Hepatocyte (in vitro differentiated cells): ENCODE data around the gene PKIB.
"Not testable (repeated sequence)": the region's sequence is repeated elsewhere in the genome, so short reads cannot be mapped to it uniquely, and the experiment has no call there.

Experiments used
- EZH2 ChIP-seq: fragments of 200-600 bp; sonication (generic); IDR thresholded peaks from 2 replicates; pipeline ENCODE4 v1.6.1; 2016; ENCODE audit warnings: antibody characterized with exemption, mild to moderate bottlenecking, borderline replicate concordance
- EZH2phosphoT487 ChIP-seq: fragments of 200-600 bp; sonication (generic); IDR thresholded peaks from one replicate; pipeline ENCODE4 v1.6.1; 2018; ENCODE audit warnings: antibody characterized with exemption, mild to moderate bottlenecking, low read depth, moderate library complexity; ENCODE audit not compliant: unreplicated experiment, severe bottlenecking
- TF ChIP-seq, protein P1 (sequence below): fragments of 200-600 bp; sonication (generic); IDR thresholded peaks from 2 replicates; pipeline ENCODE4 v1.5.1; 2016; ENCODE audit warnings: antibody characterized with exemption, mild to moderate bottlenecking; ENCODE audit not compliant: poor library complexity

- TF ChIP-seq, protein P1, sequence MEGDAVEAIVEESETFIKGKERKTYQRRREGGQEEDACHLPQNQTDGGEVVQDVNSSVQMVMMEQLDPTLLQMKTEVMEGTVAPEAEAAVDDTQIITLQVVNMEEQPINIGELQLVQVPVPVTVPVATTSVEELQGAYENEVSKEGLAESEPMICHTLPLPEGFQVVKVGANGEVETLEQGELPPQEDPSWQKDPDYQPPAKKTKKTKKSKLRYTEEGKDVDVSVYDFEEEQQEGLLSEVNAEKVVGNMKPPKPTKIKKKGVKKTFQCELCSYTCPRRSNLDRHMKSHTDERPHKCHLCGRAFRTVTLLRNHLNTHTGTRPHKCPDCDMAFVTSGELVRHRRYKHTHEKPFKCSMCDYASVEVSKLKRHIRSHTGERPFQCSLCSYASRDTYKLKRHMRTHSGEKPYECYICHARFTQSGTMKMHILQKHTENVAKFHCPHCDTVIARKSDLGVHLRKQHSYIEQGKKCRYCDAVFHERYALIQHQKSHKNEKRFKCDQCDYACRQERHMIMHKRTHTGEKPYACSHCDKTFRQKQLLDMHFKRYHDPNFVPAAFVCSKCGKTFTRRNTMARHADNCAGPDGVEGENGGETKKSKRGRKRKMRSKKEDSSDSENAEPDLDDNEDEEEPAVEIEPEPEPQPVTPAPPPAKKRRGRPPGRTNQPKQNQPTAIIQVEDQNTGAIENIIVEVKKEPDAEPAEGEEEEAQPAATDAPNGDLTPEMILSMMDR = not testable (repeated sequence)
- TF ChIP-seq EZH2, EZH2phosphoT487: not testable (repeated sequence)
Observed at GRCh38 chr6:122748945-122749344, 138.7 kb downstream of the PKIB start.
